Esophagus muscularis mucosa (tissue), 4 donors: Measurements from ENCODE around the gene TXNDC15. TPM values are rescaled to one million over a fixed set of nuclear protein-coding genes. Genes with fewer than 3 reads are reported as not detected.
A peak's percentile ranks its signal among the peaks of the same experiment; 100 is the strongest.
"Not testable (repeated sequence)": the region's sequence is repeated elsewhere in the genome, so short reads cannot be mapped to it uniquely, and the experiment has no call there.

Source experiments
- DNase-seq: peaks from one replicate; pipeline ENCODE4 v3.0.0-alpha.2; 2017; ENCODE audit errors: extremely low spot score
- H3K27ac ChIP-seq, 4 donors: fragments of 200-600 bp; sonication (generic); replicated peaks in 1 of 4; 1 replicate in 3 of 4; 2 replicates in 1 of 4; pipeline ENCODE4 v1.5.1; 2016 to 2019; ENCODE audit warnings: mild to moderate bottlenecking in 1 of 4
- H3K27me3 ChIP-seq, 4 donors: fragments of 200-600 bp; sonication (generic); one replicate each; pipeline versions ENCODE4 v1.5.1 to v1.6.0; 2016 to 2019
- H3K36me3 ChIP-seq, 4 donors: fragments of 200-600 bp; sonication (generic); one replicate each; pipeline ENCODE4 v1.5.1; 2016 to 2019
- H3K4me1 ChIP-seq, 4 donors: fragments of 200-600 bp; sonication (generic); one replicate each; pipeline ENCODE4 v1.5.1; 2016 to 2019
- H3K4me3 ChIP-seq, 4 donors: fragments of 200-600 bp; sonication (generic); 1 replicate in 2 of 4; 2 replicates in 2 of 4; pipeline ENCODE4 v1.5.1; 2016 to 2019; ENCODE audit warnings: mild to moderate bottlenecking in 4 of 4, moderate library complexity in 1 of 4
- H3K9me3 ChIP-seq, 4 donors: fragments of 200-600 bp; sonication (generic); 1 replicate in 3 of 4; 2 replicates in 1 of 4; pipeline ENCODE4 v1.5.1; 2016 to 2019
- EP300 ChIP-seq: sonication (generic); formaldehyde crosslinking; IDR thresholded peaks from one replicate; pipeline ENCODE4 v1.6.1; 2017; ENCODE audit warnings: antibody characterized with exemption
- POLR2A ChIP-seq: fragments of 450-650 bp; IDR thresholded peaks from one replicate; pipeline ENCODE4 v1.6.1; 2017; ENCODE audit warnings: antibody characterized with exemption, moderate library complexity, mild to moderate bottlenecking, low read depth
- POLR2AphosphoS5 ChIP-seq, 2 donors: sonication (generic); formaldehyde crosslinking; IDR thresholded peaks; one replicate each; pipeline ENCODE4 v1.6.1; 2017; ENCODE audit warnings: antibody characterized with exemption in 2 of 2
- WGBS: methylation state at CpG from one replicate; pipeline ENCODE4 v1.1.5; 2018; 5-methylcytosine and 5-hydroxymethylcytosine counted together
- intact Hi-C: fragments of 100-400 bp; cut with DNase I; formaldehyde crosslinking; loops from one replicate; pipeline ENCODE4 v1.15.1; 2023
- total RNA-seq, 4 donors: library from RNA; depleted of rRNA; stranded (reverse); fragments of >200 nt; gene quantifications; one replicate each; pipeline versions ENCODE4 v1.1.0 to v1.2.1, GENCODE V29; 2016
- TF ChIP-seq, protein P1 (sequence below), 3 experiments: fragments of 200-600 bp in 2 of 3; fragments of 450-650 bp in 1 of 3; sonication (generic) in 2 of 3; IDR thresholded peaks; one replicate each; pipeline ENCODE4 v1.5.1; 2017 to 2019; ENCODE audit warnings: antibody characterized with exemption in 3 of 3, mild to moderate bottlenecking in 2 of 3, moderate library complexity in 1 of 3

TXNDC15 gene
- total RNA-seq, 4 donors from 2014 or later = 71.4 to 123 (median 93.9) TPM

DNA sequence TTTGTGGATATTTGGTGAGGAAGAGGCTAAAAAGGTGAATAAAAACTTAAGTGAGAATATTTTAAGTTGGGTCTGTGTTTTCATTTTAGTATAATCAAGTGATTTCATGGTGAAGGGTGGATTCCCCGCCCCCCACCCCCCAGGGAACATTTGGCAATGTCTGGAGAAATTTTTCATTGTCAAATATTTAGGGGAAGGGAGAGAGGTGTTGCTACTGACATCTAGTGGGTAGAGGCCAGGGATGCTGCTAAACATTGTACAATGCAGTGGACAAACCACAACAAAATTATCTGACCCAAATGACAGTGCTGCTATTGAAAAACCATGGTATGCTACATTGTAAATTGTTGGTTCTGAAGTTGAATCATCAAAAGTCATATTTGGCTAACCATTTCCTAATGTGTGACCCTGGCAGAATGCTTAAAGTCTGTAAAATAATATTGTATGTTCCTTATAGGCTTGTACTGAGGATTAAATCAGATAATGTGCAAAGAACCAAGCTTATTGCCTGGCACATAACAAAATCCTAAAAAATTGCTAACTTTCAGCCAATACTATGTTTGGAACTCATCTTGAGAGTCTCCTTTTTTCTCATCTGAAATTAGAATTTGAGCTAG, 22.8 kb upstream of the TXNDC15 start:
- peak overlapping the region in 3 of 4 donors; percentile 37 to 48 (median 42) for H3K27ac ChIP-seq
- H3K9me3 ChIP-seq = no peaks in the 10 kb centered on the region
- H3K4me3 ChIP-seq = no peak overlapping the region
- H3K27me3 ChIP-seq = no peaks in the 10 kb centered on the region
- intact Hi-C loops = no loop called here
- H3K36me3 ChIP-seq = peaks cover 12 to 46% (median 38%) of the 10 kb centered on the region in 4 donors
- TF ChIP-seq, protein P1, sequence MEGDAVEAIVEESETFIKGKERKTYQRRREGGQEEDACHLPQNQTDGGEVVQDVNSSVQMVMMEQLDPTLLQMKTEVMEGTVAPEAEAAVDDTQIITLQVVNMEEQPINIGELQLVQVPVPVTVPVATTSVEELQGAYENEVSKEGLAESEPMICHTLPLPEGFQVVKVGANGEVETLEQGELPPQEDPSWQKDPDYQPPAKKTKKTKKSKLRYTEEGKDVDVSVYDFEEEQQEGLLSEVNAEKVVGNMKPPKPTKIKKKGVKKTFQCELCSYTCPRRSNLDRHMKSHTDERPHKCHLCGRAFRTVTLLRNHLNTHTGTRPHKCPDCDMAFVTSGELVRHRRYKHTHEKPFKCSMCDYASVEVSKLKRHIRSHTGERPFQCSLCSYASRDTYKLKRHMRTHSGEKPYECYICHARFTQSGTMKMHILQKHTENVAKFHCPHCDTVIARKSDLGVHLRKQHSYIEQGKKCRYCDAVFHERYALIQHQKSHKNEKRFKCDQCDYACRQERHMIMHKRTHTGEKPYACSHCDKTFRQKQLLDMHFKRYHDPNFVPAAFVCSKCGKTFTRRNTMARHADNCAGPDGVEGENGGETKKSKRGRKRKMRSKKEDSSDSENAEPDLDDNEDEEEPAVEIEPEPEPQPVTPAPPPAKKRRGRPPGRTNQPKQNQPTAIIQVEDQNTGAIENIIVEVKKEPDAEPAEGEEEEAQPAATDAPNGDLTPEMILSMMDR (IDR thresholded peaks at IDR 0.05) = peak; percentile 16 to 46 (median 37)
- no peak for TF ChIP-seq EP300
- DNase-seq = no peak
- 37% methylated on average over 1 of the region's 1 CpG for WGBS
- peaks cover 44 to 72% (median 66%) of the 10 kb centered on the region in 4 donors for H3K4me1 ChIP-seq

DNA sequence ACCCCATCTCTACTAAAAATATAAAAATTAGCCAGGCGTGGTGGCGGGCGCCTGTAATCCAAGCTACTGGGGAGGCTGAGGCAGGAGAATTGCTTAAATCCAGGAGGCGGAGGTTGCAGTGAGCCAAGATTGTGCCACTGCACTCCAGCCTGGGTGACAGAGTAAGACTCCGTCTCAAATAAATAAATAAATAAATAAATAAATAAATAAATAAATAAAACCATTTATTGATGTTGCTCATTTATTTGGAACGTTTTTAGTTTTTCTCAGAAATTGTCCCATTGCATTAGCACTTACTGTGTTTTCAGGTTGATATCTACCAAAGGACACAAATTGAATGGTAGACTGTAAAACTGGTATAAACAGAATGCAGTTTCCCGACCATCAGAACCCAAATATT, 17.7 kb upstream of the TXNDC15 start:
- H3K9me3 ChIP-seq, H3K27me3 ChIP-seq, H3K4me3 ChIP-seq, H3K27ac ChIP-seq, intact Hi-C loops, DNase-seq: not testable (repeated sequence)
- 94% methylated on average over 7 of the region's 7 CpGs for WGBS
- peaks cover 5 to 36% (median 29%) of the 10 kb centered on the region in 4 donors for H3K4me1 ChIP-seq
- H3K36me3 ChIP-seq = peaks cover 31 to 73% (median 56%) of the 10 kb centered on the region in 4 donors

DNA sequence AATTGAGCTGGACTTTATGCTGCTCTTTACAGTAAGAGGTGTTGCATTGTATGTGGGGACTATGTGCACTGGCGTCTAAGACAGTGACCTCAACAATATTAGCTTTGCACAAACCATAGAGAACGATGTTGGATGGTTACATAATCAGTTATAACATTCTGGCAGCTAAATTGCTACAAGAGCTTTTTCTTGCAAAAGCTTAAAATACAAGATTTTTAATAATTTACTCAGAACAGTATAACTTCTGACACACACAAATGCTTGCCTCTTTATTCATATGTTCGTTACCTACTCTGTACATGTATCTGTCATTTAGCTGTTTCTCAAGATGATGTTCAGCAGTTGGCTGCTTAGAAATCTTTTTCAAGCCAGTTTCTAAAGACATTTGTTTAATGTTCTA, 16.8 kb upstream of the TXNDC15 start:
- TF ChIP-seq, protein P1 (IDR thresholded peaks at IDR 0.05) = no peak
- no peak for TF ChIP-seq POLR2A
- TF ChIP-seq POLR2AphosphoS5 (IDR thresholded peaks at IDR 0.05) = no peak
- no peak for TF ChIP-seq EP300
- no peaks in the 10 kb centered on the region for H3K27me3 ChIP-seq
- H3K4me1 ChIP-seq = peaks cover 0 to 26% (median 22%) of the 10 kb centered on the region in 4 donors
- WGBS = 40% methylated on average over 3 of the region's 3 CpGs
- no peak for DNase-seq
- H3K36me3 ChIP-seq = peaks cover 31 to 77% (median 59%) of the 10 kb centered on the region in 4 donors
- intact Hi-C loops = no loop called here
- H3K27ac ChIP-seq = no peak overlapping the region
- no peaks in the 10 kb centered on the region for H3K9me3 ChIP-seq
- H3K4me3 ChIP-seq = no peak overlapping the region

DNA sequence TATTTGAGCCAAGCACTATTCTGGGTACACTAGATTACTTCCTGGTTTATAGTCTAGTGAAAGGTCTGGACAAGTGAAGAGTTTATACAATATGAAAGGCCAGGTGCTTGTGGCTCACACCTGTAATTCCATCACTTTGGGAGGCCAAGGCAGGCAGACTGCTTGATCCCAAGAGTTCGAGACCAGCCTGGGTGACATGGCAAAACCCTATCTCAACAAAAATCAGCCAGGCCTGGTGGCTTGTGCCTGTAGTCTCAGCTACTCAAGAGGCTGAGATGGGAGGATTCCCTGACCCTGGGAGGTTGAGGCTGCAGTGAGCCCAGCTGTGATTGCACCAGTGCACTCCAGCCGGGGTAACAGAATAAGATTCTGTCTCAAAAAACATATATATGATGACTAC, 9.5 kb upstream of the TXNDC15 start:
- H3K36me3 ChIP-seq = peaks cover 11 to 34% (median 20%) of the 10 kb centered on the region in 4 donors
- WGBS = 95% methylated on average over 2 of the region's 2 CpGs
- no peak for TF ChIP-seq POLR2A
- no peak for TF ChIP-seq EP300
- no peak for TF ChIP-seq POLR2AphosphoS5 (IDR thresholded peaks at IDR 0.05)
- intact Hi-C loops = no loop called here
- DNase-seq = no peak
- no peaks in the 10 kb centered on the region for H3K4me1 ChIP-seq
- no peak overlapping the region for H3K27ac ChIP-seq
- H3K9me3 ChIP-seq = no peaks in the 10 kb centered on the region
- H3K27me3 ChIP-seq = no peaks in the 10 kb centered on the region
- no peak overlapping the region for H3K4me3 ChIP-seq

DNA sequence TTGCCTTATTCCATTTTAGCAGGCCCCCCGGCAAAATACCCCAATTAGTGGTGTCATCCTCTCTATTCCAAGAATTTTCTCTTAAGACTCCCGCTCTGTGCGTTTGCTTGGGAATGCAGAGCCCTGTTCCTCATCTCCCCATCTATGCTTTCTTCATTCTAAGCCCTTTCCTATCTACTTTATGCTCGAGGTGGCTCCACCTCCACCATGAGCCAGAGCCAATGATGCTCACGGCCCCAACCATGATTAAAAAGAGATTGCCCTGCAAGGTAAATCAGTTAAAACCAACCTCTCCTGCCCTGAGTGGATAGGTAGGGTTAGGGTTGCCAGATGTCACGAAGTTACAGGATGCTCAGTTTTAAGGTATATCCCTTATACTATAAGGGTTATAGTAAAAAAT, 677 bp upstream of the TXNDC15 start:
- H3K4me1 ChIP-seq = peaks cover 17 to 40% (median 31%) of the 10 kb centered on the region in 4 donors
- no peaks in the 10 kb centered on the region for H3K9me3 ChIP-seq
- H3K27me3 ChIP-seq = no peaks in the 10 kb centered on the region
- DNase-seq = no peak
- peak overlapping the region; percentile 83 to 99 (median 98) for H3K4me3 ChIP-seq
- intact Hi-C loops = no loop called here
- peaks cover 0 to 3% (median 0%) of the 10 kb centered on the region in 4 donors for H3K36me3 ChIP-seq
- H3K27ac ChIP-seq = peak overlapping the region; percentile 94 to 99 (median 98)
- TF ChIP-seq EP300 (no peak), POLR2A (no peak), POLR2AphosphoS5 (IDR thresholded peaks at IDR 0.05) (no peak)
- TF ChIP-seq, protein P1 (IDR thresholded peaks at IDR 0.05) = no peak
- WGBS = 84% methylated on average over 6 of the region's 6 CpGs
